Measurements from ENCODE around the gene RARB.

DNA sequence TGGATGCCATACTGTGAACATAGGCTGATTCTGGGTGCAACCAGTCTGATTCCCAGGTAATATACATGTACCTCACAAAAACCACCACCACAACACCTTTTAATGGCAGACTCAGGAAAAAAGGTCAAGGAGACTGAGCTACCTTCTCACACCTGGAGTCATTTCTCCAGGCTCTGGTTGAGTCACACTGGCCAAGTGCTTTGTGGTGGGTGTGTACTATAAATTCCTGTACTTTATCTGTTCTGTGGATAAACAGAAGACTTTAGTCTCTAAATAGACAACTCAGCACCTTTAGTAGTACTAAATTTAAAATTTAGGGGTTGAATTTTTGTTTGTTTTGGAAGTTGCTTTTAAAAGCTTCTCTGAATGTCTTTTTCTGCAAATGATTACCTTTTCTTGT, 190.0 kb downstream of the RARB start:
- TF ChIP-seq CTCF (IDR thresholded peaks at IDR 0.05; ENCODE audit: extremely low read depth in 1 of 2, insufficient read depth in 1 of 2, low read depth in 1 of 2, low read length in 2 of 2) (no peak), POLR2AphosphoS5 (IDR thresholded peaks at IDR 0.05; ENCODE audit: insufficient read depth, low read depth, low read length) (no peak), EZH2 (IDR thresholded peaks at IDR 0.05; ENCODE audit: borderline replicate concordance, low read depth, low read length, severe bottlenecking) (no peak), POLR2A (IDR thresholded peaks at IDR 0.05; ENCODE audit: low read depth, low read length) (no peak), JUN (IDR thresholded peaks at IDR 0.05; ENCODE audit: borderline replicate concordance, insufficient read depth, insufficient read length, low read depth) (no peak), MYC (IDR thresholded peaks at IDR 0.05; ENCODE audit: low read depth, low read length) (no peak), MAX (IDR thresholded peaks at IDR 0.05; ENCODE audit: insufficient read depth, insufficient read length) (no peak), FOS (IDR thresholded peaks at IDR 0.05; ENCODE audit: borderline replicate concordance, insufficient read depth, low read length) (no peak), GATA2 (IDR thresholded peaks at IDR 0.05; ENCODE audit: insufficient read depth, insufficient read length, low read depth, low read length) (no peak)
